Measurements from ENCODE around the gene SLC39A3. TPM values are rescaled to one million over a fixed set of nuclear protein-coding genes. Genes with fewer than 3 reads are reported as not detected.

Gene SLC39A3
- total RNA-seq, 1 donor from 2014 or later = 36.5 TPM

DNA sequence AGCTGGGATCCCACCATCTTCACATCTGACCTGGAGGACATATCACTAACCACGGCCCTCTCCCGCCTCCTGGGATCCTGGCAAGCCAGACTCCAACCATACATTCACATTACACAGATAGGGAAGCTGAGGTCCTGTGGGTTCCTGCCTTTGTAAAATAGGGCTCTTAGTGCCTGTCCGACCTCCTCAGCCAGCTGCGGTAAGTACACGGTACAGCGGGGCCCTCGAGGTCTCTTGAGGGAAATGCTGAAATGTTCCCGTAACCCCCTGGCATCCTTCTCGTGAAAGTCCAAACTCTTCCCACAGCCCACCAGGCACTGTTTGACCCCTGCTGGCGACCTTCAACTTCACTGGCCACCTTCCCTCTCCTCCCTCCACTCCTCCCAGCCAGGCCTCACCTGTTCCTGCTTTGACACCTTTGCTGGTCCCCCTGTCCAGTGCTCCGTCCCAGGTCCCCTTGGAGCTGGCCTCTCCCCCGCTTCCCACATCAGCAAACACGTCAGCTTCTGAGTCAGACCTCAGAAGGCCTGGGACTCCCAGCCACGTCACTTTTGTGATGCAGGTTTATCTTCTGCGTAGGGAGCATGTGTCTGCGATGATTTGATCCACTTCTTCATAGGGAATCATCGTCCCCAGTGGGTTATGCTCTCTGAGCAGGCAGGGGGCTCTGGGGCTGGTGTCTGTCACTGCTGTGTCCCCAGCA lies 28.5 kb downstream of the SLC39A3 start:
- DNase-seq (ENCODE audit: extremely low read depth, low read depth, low spot score) = no peak

DNA sequence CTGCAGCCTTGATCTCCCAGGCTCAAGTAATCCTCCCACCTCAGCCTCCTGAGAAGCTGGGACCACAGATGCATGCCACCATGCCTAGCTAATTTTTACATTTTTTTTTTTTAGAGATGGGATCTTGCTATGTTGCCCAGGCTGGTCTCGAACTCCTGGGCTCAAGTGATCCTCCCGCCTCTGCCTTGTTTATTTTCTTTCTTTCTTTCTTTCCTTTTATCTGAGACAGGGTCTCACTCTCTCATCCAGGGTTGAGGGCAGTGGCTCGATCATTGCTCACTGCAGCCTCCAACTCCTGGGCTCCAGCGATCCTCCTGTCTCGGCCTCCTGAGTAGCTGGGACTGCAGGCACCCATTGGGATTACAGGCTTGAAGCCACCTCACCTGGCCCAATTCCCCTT lies 33.6 kb downstream of the SLC39A3 start:
- no peak for DNase-seq (ENCODE audit: extremely low read depth, low read depth, low spot score)

DNA sequence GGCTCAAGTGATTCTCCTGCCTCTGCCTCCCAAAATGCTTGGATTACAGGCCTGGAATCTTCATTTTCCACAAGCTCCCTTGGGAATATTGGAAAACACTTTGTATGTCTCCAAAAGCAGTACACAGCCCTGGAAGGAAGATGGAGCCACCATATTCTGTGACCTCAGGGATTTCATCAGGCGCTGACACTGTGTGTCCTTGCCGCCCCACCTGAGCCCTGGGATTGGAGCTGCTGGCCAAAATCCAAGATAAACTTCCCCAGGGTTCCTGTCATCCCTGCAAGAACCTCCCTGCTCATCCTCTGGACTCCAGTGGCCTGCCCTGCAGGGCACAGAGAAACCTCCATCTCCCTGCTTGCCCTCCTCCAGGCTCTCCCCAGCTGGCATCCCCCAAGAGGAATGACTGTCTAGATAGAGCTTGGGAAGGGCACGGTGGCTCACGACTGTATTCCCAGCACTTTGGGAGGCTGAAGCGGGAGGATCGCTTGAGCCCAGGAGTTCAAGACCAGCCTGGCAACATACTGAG lies 36.1 kb downstream of the SLC39A3 start:
- no peak for DNase-seq (ENCODE audit: extremely low read depth, low read depth, low spot score)

DNA sequence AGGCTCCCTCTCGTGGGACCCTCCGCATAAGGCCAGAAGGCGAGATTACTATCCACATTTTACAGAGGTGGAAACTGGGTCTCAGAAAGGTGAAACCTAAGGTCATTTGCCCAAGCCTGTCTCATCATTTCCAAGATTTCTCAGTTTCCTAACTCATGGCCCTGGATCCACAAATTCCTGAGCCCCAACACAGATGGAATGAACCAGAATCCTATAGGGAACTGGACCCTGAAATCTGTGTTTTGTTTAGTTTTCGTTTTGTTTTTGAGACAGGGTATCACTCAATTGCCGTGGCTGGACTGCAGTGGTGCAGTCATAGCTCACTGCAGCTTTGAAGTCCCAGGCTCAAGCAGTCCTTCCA lies 36.8 kb downstream of the SLC39A3 start:
- DNase-seq (ENCODE audit: extremely low read depth, low read depth, low spot score) = no peak

DNA sequence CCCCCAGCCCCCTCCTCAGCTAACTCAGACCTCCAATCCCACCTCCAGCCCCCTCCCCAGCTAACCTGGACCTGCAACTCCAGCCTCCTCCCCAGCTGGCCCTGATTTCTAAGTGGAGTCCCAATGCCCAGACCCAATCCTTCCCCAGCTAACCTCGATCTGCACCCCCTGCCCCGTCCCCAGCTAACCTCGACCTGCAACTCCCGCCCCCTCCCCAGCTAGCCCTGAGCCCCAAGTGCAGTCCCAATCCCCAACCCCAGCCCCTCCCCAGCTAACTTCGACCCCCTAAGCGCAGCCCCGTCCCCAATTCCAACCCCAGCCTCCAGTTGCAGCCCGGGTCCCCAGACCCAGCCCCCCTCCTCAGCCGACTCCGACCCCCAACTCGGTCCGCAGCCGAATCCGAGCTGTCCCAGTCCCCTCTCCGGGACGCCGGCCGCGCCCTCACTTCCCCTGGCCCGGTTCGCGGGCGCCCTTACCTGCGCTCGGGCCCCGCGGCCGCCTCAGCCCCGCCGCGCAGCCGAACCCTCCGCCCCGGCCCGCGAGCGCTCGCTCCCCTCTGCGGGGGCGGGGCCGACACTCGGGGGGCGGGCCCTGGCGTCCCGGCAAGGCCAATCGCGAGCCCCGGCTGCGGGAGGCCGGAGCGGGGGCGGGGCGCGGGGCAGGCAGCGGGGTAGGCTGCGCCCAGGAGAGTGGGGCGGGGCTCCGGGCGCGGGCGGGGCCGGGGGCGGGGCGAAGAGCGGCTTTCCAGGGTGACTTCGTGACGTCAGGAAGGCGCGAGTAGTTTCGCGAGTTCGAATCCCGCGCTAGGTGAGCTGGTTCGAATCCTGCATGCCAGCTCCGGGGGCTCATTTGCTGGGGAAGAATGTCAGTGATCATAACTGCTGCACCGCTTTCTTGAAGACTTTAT lies 37.4 kb downstream of the SLC39A3 start, which contains the start of gene GNG7:
Gene GNG7 (minus strand): TSS at position 525 of the 907 bp plus-strand sequence. CDS start 182,006 bp downstream, outside the sequence.
- DNase-seq (ENCODE audit: extremely low read depth, low read depth, low spot score) = no peak

DNA sequence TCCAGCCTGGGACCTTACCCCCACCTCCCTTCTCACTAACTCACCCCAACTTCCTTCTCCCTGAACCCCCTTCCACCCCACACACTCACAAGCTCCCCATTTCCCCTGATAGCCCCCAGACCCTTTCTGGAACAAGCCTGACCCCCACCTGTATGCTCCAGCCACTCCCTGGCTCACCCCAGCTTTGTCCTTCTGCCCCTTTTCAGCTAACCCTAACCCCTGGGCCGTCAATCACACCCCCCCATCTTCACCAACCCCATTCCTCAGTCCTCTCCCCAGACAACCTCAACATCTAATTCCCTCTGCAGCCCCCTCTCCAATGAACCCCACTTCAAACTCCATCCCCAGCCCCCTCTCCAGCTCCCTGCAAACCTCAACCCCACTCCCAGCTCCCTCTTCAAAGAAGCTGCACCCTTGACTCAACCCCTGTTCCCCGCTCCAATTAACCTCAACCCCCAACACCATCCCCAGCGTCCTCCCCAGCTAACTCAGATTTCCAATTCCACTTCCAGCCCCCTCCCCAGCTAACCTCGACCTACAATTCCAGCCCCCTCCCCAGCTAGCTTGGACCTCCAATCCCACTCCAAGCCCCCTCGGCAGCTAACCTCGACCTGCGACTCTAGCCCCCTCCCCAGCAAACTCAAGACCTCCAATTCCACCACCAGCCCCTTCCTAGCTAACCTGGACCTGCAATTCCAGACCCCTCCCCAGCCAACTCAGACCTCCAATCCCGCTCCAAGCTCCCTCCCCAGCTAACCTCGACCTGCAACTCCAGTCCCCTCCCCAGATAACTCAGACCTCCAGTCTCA lies 38.3 kb downstream of the SLC39A3 start:
- DNase-seq (ENCODE audit: extremely low read depth, low read depth, low spot score) = no peak

DNA sequence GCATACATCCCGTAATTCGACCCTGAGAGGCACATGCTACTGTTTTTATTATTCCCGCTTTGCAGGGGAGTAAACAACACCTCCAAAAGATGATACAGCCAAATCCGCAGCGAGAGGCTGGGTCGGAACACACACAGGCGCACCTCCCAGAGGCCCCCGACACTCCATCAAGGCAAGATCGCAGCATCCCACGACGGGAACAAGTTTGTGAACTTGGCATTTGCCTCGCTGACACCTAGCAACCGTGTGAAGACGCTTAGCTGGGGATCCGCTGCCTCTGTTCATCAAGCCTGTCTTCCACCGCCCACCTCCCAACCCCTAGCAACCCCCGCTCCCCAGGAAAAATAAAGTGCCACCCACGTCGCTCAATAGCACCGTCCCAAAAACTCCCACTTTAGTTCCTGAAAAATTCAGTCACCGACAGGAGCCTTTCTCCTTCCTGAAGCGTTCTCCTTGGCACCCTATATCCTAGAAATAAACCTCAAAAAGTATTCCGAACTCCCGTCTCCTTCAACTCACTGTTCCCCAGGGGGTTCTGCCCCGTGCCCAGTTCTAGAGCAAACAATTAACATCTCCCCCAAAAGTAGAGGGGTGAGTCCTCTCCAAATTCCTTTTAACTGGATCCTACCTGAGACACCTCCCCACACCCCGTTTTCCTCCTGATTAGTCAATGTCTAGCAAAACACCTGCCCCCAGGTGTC lies 39.0 kb downstream of the SLC39A3 start:
- DNase-seq (ENCODE audit: extremely low read depth, low read depth, low spot score) = no peak

DNA sequence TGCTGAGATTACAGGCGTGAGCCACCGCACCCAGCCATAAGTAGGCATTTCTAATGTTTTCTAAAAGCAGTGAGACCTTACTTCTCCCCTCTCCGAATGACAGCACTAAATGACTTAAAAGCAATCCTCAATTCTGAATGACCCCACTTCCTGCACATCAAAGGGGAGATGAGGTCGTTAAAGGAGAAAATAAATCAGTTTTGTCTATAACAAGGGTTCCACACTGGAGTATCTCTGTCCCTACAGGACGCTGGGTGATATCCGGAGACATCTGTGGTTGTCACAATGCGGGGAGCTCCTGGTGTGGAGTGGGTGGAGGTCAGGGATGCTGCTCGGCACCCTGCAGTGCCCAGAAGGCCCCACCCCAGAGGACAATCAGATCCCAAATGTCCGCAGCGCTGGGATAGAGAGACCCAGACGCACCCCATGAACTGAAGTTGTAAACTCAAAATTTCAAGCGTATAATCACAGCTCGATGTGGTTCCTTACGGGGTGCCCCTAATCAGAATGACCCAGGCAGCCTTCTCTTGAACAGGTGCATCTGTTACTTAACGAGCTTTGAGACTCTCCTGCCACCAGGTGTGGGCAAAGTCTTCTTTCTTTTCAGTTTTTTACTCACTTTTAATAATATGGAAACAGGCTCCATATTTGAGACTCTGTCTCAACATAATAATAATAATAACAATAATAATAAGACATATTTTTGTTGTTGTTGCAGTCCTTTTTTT lies 40.2 kb downstream of the SLC39A3 start:
- no peak for DNase-seq (ENCODE audit: extremely low read depth, low read depth, low spot score)

DNA sequence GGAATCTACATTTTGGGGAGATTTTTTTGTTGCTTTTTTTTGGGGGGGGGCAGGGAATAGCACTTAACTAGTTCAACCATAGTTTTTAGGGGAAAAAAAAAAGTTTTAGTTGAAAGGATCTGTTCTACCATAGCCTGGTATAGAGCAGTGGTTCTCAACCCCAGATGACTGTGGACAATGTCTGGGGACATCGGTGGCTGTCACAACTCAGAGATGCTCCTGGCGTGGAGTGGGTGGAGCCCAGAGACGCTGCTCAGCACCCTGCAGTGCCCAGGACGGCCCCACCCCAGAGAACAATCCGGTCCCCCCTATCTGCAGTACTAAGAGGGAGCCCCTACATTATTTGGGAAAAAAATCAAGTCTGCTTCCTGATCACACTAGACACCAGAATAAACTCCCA lies 45.6 kb downstream of the SLC39A3 start:
- DNase-seq (ENCODE audit: extremely low read depth, low read depth, low spot score) = no peak

DNA sequence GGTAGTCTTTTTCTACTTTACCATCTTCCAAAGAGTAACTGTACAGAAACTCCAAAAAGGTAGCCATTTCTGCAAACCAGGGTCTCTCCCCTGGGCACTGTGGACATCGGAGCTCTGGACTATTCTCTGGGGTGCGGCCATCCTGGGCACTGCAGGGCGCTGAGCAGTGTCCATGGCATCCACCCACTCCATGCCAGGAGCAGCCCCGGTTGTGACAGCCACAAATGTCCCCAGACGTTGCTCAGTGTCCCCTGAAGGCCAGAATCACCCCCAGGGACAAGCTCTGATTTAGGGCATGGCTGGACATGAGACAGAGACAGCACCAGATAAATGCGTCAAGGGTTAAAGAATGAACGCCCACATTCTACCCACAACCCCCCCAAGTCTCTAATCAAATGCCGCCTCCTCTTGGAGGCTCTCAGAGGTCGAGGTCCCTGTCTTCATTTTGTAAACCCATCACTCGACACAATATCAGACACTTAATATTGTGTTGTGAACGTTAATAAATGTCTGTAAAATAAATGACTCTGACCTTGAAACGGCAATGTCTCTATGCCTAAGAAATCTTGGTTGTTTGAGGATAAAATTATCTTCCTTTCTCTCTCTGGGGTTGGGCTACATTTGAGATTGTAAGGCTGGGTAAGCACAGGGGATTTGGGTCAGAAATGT lies 46.2 kb downstream of the SLC39A3 start:
- no peak for DNase-seq (ENCODE audit: extremely low read depth, low read depth, low spot score)

DNA sequence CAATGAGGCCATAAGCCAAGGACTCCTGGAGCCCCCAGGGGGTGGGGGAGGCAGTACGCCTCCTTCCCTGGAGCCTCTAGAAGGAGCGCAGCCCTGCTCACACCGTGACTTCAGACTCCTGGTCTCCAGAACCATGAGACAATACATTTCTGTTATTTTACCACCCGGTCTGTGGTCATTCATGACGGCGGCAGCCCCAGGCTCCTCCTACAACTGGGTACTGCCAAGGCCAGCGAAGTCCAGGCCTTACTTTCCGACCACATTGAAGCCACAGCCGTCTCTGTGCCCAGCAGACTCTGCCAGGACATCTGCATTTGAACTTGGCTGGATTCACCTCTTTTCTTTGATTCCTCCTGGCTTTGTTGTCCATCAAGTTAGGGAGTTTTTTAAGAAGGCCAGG lies 47.9 kb downstream of the SLC39A3 start:
- DNase-seq (ENCODE audit: extremely low read depth, low read depth, low spot score) = no peak

DNA sequence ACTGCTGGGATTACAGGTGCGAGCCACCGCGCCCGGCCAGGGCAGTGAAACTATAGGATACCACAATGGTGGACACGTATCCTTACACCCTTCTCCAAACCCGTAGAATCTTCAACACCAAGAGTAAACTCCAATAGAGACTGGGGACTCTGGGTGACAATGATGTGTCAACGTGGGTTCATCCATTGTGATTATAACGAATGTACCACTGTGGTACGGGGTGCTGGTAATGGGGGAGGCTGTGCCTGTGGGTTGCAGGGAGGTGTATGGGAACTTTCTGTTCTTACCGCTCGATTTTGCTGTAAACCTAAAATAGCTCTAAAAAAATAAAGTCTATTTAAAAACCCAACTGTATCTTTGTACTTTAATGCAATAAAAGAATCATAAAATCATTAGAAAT lies 49.0 kb downstream of the SLC39A3 start:
- DNase-seq (ENCODE audit: extremely low read depth, low read depth, low spot score) = no peak

DNA sequence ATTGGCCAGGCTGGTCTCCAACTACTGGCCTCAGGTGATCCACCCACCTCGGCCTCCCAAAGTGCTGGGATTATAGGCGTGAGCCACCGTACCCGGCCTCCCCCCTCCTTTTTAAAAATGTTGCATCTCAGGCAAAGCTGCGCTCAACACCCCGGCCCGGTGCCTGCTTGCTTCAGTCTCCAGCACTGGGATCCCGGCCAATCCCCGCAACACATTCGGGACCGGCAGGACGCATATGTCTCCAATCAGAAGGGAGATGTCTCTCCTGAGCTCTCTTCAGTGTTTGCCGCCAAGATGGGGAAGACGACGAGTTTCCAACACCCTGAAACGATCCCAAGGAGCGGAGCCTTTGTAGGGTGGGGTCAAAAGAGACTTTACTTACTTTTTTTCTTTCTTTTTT lies 53.5 kb downstream of the SLC39A3 start:
- DNase-seq (ENCODE audit: extremely low read depth, low read depth, low spot score) = no peak

DNA sequence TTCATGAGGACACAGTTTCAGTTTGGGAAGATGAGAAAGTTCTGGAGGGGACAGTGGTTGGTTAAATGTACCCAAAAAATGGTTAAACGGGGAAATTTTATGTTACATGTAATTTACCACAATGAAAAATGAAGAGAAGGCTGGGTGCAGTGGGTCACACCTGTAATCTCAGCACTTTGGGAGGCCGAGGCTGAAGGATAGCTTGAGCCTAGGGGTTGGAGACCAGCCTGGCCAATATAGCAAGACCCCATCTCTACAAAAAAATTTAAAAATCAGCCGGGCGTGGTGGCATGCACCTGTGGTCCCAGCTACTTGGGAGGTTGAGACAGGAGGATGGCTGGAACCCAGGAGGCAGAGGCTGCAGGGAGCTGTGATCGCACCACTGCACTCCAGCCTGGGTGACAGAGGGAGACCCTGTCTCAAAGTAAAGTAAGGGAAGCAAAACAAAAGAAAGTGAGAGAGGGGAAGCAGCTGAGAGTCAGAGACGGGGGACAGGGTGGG lies 54.6 kb downstream of the SLC39A3 start:
- no peak for DNase-seq (ENCODE audit: extremely low read depth, low read depth, low spot score)

DNA sequence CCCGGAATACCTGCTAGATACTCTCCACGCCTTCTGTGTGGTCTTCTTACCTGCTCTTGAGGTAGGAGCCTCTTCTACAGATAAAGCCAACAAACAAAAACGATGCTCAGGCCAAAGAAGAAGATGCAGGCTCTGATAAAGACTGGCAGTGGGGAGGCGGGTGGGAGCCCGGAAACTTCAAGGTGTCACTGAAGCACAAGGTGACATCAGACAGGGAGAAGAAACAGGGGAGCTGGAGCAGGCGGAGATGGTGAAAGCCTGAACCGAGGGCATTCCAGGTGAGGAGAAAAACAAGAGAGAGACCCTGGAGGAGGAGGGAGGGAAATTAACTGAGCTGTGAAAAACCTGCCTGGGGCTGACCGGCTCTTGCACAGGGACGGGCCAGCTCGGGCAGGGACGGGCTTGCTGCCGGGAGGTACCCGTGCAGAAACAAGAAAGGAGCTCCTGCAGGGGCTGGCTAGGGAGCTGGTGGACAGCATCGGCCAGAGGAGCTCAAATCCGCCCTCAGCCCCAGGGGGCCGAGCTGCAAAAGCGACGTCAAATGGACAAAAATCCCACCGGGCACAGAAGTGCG lies 56.3 kb downstream of the SLC39A3 start:
- no peak for DNase-seq (ENCODE audit: extremely low read depth, low read depth, low spot score)
